GM21619 (cell line): ENCODE data around the gene PPAN.

Experiments used
- ATAC-seq: cut with Tn5 transposase; IDR thresholded peaks from one replicate; pipeline ENCODE4 v1.9.1; 2021; ENCODE audit not compliant: unreplicated experiment

PPAN gene

GRCh38 chr19:10113592-10113963, 7.4 kb downstream of the PPAN start:
- no peak for ATAC-seq

- ATAC-seq = no peak
Measured at GRCh38 chr19:10113964-10114650, 7.9 kb downstream of the PPAN start.

GRCh38 chr19:10114651-10115391, 8.7 kb downstream of the PPAN start:
- no peak for ATAC-seq

DNA sequence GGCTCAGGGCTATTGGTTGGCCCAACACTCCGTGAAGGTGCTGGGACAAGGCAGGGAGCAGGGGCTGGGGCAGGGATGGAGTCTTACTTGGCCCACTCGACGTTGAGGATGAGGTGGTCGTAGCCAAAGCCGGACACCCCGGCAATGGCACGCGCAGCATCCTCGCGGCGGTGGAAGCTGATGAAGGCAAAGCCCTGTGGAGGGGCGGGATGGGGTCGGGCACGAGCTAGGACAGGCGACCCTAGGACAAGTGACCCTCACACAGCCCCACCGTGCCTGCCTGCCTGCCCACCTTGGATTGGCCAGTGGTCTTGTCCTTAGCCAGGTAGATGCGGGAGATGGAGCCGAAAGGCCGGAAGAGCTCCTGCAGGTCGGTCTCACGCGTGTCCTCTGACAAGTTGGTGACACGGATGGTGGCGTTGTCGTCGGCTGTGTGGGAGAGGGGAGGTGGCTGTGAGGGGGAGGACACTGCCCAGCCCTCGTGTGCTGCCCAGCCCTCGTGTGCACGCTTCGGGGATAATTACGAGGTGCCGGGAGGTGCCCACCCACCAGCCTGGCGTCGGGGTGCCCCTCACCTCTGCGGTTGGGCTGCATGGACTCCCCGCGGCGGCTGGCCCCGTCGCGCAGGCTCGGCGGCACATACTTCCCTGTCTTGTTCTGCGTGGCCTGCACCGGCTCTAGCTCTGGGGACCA, 9.4 kb downstream of the PPAN start:
- no peak for ATAC-seq

- ATAC-seq = no peak
Measured at GRCh38 chr19:10116085-10116865, 10.1 kb downstream of the PPAN start.

GRCh38 chr19:10116866-10117616, 10.9 kb downstream of the PPAN start:
- ATAC-seq = no peak

GRCh38 chr19:10118960-10119359, 12.8 kb downstream of the PPAN start:
- no peak for ATAC-seq

DNA sequence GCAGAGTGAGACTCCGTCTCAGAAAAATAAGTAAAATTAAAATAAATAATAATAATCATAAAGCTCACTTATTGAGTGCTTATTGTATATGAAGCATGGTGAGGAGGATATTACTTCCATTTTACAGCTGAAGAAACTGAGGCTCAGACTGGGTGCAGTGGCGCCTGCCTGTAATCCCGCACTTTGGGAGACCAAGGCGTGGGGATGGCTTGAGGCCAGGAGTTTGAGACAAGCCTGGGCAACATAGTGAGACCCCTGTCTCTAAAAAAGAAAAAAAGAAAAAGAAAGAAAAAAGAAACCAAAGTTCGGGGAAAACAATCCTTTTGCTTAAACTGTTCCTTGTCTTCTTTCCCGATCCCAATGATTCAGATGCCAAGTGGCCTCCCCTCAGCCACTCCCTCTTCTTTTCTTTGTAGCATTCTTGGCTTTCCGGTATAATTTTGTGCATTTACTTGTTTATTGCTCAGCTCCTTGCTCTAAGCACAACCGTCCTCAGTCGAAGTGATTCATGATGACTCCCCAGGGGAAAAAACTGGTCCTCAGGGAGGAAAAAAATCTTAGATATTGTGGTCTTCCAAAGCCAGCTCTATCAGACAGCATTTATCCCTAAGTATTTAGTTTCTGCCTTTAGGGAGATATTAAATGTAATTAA, 14.5 kb downstream of the PPAN start:
- no peak for ATAC-seq

DNA sequence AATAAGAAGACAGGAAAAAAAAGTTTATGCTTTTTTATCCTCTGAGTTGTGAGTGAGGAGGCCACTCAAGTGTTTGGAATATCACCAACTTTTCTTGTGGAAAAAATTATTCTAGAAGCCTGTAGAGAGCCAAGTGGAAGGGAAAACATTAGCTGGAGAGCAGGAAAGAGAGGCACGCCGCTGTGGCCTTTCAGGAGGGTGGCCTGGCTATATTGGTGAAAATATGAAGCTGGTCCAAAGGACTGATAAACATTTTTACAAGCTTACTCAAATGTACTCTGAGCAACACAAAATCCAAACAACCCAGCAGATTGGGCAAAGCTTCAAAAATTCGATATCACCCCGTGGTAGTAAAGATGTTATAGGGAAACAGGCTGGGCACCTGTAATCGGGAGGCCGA, 15.9 kb downstream of the PPAN start:
- no peak for ATAC-seq

DNA sequence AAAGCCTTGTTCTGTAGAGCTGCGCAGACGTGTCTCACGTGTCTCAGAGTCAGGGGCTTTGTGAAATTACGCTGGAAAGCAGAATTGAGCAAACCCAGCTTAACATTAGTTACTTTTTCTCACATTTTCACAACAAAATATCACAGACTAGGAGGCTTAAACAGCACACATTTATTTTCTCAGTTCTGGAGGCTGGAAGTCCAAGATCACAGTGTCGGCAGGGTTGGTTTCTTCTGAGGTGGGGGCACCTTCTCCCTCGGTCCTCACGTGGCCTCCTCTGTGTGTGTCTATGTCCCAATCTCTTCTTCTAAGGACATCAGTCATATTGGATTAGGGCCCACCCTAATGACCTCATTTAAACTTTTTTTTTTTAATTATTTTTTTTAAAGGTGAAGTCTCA, 18.3 kb downstream of the PPAN start:
- no peak for ATAC-seq

DNA sequence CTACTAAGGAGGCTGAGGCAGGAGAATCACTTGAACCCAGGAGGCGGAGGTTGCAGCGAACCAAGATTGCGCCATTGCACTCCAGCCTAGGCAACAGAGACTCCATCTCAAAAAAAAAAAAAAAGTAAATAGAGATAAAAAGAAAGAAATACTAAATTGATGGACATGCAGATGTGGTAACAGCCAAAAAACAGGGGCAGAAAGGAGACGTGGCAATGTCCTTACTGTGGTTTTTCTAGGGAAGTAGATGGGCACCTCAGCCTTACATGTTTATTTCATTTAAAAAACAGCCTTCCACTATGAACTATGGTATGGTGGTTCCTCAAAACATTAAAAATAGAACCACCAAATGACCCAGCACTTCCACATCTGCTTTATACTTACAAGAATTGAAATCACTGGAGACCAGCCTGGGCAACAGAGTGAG, 20.1 kb downstream of the PPAN start:
- ATAC-seq = no peak

- ATAC-seq = no peak
Measured at GRCh38 chr19:10132905-10133304, 26.7 kb downstream of the PPAN start.

DNA sequence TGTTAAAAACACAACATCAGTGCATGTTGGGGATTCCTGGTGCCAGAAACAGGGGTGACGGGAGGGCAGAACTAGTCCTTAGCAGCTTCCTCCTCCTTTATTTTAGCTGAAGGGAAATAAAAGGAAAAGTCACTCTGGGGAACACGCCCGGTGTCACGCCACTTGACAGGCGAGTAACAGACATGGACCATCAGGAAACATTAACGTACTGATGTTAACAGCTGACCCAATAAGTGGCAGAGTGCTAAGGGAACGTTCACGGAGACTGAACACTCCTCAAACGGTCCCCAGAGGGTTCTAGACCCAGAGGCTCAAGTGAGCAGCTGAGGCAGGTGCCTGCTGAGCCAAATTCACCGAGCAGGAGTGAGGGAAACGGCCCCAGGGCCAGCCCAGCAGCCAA, 27.4 kb downstream of the PPAN start:
- ATAC-seq = no peak

GRCh38 chr19:10134040-10134439, 27.9 kb downstream of the PPAN start:
- no peak for ATAC-seq

DNA sequence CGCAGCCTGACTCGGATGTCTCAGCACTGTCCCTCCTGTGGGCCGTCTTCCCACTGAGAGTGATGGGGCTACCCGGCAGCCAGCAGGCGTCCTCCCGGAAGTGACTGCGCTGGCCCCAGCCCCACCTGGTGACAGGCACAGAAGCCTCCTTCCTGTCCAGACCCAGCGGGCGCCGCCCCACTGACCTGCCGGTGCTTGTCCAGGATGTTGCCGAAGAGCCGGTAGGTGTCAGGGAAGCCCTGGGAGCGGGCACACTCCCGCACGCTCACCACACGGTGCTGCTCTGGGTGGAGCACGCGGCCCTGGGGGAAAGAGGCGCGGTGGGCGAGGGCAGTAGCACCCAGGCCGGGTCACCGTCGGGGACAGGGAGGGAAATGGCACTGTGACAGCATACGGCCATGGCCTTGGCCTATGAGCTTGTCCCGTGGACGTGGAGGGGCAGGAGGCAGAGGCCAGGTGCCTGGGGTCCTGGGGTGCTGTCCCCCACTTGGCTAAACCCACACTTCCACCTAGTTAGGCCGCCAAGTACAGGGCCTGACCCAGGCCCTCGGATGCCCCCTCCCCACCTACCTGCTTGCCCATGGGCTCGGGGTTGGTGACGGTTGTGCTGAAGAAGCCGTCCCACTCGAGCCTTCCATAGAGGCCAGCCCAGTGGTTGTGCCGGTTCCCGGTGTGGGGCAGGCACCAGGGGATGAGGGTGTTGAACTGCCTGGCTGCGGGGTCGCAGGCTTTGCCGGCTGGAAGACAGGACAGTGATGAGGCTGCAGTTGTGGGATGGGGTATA, 29.6 kb downstream of the PPAN start:
- no peak for ATAC-seq

- ATAC-seq = no peak
Measured at GRCh38 chr19:10136936-10137335, 30.8 kb downstream of the PPAN start.

GRCh38 chr19:10137751-10138682, 31.9 kb downstream of the PPAN start:
- ATAC-seq = no peak
